Neural cell (in vitro differentiated cells): ENCODE data around the gene PARP9. TPM values are rescaled to one million over a fixed set of nuclear protein-coding genes. Genes with fewer than 3 reads are reported as not detected.

ENCODE experiments used
- H2AFZ ChIP-seq: fragments of 200-600, 300-800 bp; sonication (generic), shearing (Covaris generic); 2 replicates; pipeline ENCODE4 v1.6.0; 2014; ENCODE audit warnings: low read depth, mild to moderate bottlenecking, antibody characterized with exemption, low read length, moderate library complexity
- H3F3A ChIP-seq: fragments of 200-600 bp; shearing (Covaris generic); 2 replicates; pipeline ENCODE4 v1.6.1; 2016; ENCODE audit warnings: mild to moderate bottlenecking, moderate library complexity, mixed read lengths, antibody characterized with exemption, low read length; ENCODE audit not compliant: insufficient read depth, poor library complexity, severe bottlenecking
- H3K27ac ChIP-seq: fragments of 200-600, 300-800 bp; sonication (generic), shearing (Covaris generic); 2 replicates; pipeline ENCODE4 v1.5.1; 2014; ENCODE audit warnings: mild to moderate bottlenecking, low read length, moderate library complexity
- H3K27me3 ChIP-seq: fragments of 300-800, 200-600 bp; sonication (generic), shearing (Covaris generic); 2 replicates; pipeline ENCODE4 v1.6.0; 2014; ENCODE audit warnings: mild to moderate bottlenecking, low read depth, low read length, moderate library complexity; ENCODE audit not compliant: insufficient read depth
- H3K36me3 ChIP-seq: fragments of 300-800, 200-600 bp; sonication (generic), shearing (Covaris generic); 2 replicates; pipeline ENCODE4 v1.5.1; 2014; ENCODE audit warnings: mild to moderate bottlenecking, antibody characterized with exemption, low read length, moderate library complexity; ENCODE audit not compliant: insufficient read depth
- H3K4me2 ChIP-seq: fragments of 300-800, 200-600 bp; sonication (generic), shearing (Covaris generic); 2 replicates; pipeline ENCODE4 v1.6.0; 2014; ENCODE audit warnings: mild to moderate bottlenecking, low read length
- H3K4me3 ChIP-seq: fragments of 300-800, 200-600 bp; sonication (generic), shearing (Covaris generic); 2 replicates; pipeline ENCODE4 v1.5.1; 2014; ENCODE audit warnings: mild to moderate bottlenecking, low read length, moderate library complexity
- H3K79me2 ChIP-seq: fragments of 200-600 bp; shearing (Covaris generic); replicated peaks from 2 replicates; pipeline ENCODE4 v1.6.0; 2014; ENCODE audit warnings: mild to moderate bottlenecking, low read length, moderate library complexity; ENCODE audit not compliant: insufficient read depth
- H3K9ac ChIP-seq: fragments of 300-800, 200-600 bp; sonication (generic), shearing (Covaris generic); 2 replicates; pipeline ENCODE4 v1.6.1; 2016; ENCODE audit warnings: mild to moderate bottlenecking, low read length, mixed read lengths
- H3K9me2 ChIP-seq: fragments of 200-600 bp; shearing (Covaris generic); 2 replicates; pipeline ENCODE4 v1.6.1; 2016; ENCODE audit warnings: mild to moderate bottlenecking, low read length, mixed read lengths; ENCODE audit not compliant: insufficient read depth
- H3K9me3 ChIP-seq: fragments of 200-600, 300-800 bp; sonication (generic), shearing (Covaris generic); 2 replicates; pipeline ENCODE4 v1.6.1; 2016; ENCODE audit warnings: mild to moderate bottlenecking, mixed run types, low read length, moderate library complexity, mixed read lengths
- H4K20me1 ChIP-seq: fragments of 200-600 bp; shearing (Covaris generic); 2 replicates; pipeline ENCODE4 v1.6.1; 2016; ENCODE audit warnings: mild to moderate bottlenecking, mixed run types; ENCODE audit not compliant: insufficient read depth
- EP300 ChIP-seq: fragments of 450-650 bp; conservative IDR thresholded peaks from 2 replicates; pipeline ENCODE4 v1.6.1; 2014; ENCODE audit warnings: antibody characterized with exemption, mild to moderate bottlenecking, moderate library complexity; ENCODE audit not compliant: poor library complexity, severe bottlenecking
- EZH2 ChIP-seq: fragments of 200-600, 300-800 bp; shearing (Covaris generic), sonication (generic); IDR thresholded peaks from 2 replicates; pipeline ENCODE4 v1.6.1; 2014; ENCODE audit warnings: antibody characterized with exemption, low read length, borderline replicate concordance, mild to moderate bottlenecking; ENCODE audit not compliant: insufficient read depth, poor library complexity, severe bottlenecking
- MXI1 ChIP-seq: fragments of 450-650 bp; conservative IDR thresholded peaks from 2 replicates; pipeline ENCODE4 v1.6.1; 2014; ENCODE audit warnings: antibody characterized with exemption, mild to moderate bottlenecking; ENCODE audit not compliant: poor library complexity, severe bottlenecking
- POLR2AphosphoS5 ChIP-seq: IDR thresholded peaks from 2 replicates; pipeline ENCODE4 v1.6.1; 2012
- RAD21 ChIP-seq: fragments of 450-650 bp; conservative IDR thresholded peaks from 2 replicates; pipeline ENCODE4 v1.6.1; 2014; ENCODE audit warnings: antibody characterized with exemption, mild to moderate bottlenecking, moderate library complexity
- SMC3 ChIP-seq: fragments of 450-650 bp; conservative IDR thresholded peaks from 2 replicates; pipeline ENCODE4 v1.6.1; 2014; ENCODE audit warnings: antibody characterized with exemption, mild to moderate bottlenecking, moderate library complexity; ENCODE audit not compliant: poor library complexity
- TAF1 ChIP-seq: IDR thresholded peaks from 2 replicates; pipeline ENCODE4 v1.6.1; 2012; ENCODE audit warnings: low read depth
- polyA plus RNA-seq: library from polyadenylated mRNA; depleted of rRNA; stranded (reverse); fragments of >200 nt; gene quantifications from 2 replicates; pipeline ENCODE4 v1.2.3, GENCODE V29; 2014
- TF ChIP-seq, protein P1 (sequence below): fragments of 450-650 bp; IDR thresholded peaks from 2 replicates; pipeline ENCODE4 v1.5.1; 2014; ENCODE audit warnings: antibody characterized with exemption, mild to moderate bottlenecking, moderate library complexity; ENCODE audit not compliant: poor library complexity, severe bottlenecking
- TF ChIP-seq, protein P2 (sequence below): IDR thresholded peaks from 2 replicates; pipeline ENCODE4 v1.6.1; 2012; ENCODE audit warnings: borderline replicate concordance

Gene PARP9
- polyA plus RNA-seq, 1 donor from 2014 or later, result not detected

DNA sequence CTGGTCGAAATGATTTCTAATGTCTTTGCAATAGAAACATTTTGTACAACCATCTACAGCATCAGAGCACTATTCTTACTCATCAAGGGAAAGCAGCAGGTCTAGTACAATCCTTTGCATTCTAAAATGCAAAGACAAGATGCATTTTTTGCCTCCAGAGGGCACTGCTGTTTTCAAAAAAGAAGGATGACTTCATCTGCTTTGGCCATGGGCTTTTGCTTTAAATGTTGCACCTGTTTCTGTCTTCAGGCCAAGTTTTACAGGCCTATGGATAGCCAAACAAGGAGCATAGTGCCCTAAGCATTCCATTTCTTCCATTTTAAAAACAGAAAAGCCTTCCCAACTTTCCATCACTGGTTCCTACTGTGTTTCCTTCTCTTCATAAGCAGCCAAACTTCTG lies 3.4 kb downstream of the PARP9 start:
- Histone ChIP-seq H3K4me3 (no peak overlapping the region), H3K27me3 (peaks cover 16% of the 10 kb centered on the region), H3K36me3 (no peaks in the 10 kb centered on the region), H3K27ac (no peak overlapping the region), H3K79me2 (no peaks in the 10 kb centered on the region), H3K9me2 (no peaks in the 10 kb centered on the region), H2AFZ (no peak overlapping the region), H3K4me2 (no peak overlapping the region), H3K9ac (no peak overlapping the region), H3F3A (no peaks in the 10 kb centered on the region), H4K20me1 (no peaks in the 10 kb centered on the region), H3K9me3 (no peaks in the 10 kb centered on the region)
- TF ChIP-seq TAF1 (no peak), MXI1 (no peak), RAD21 (peak; percentile 74), SMC3 (peak; percentile 78), EZH2 (no peak)
- TF ChIP-seq, protein P1, sequence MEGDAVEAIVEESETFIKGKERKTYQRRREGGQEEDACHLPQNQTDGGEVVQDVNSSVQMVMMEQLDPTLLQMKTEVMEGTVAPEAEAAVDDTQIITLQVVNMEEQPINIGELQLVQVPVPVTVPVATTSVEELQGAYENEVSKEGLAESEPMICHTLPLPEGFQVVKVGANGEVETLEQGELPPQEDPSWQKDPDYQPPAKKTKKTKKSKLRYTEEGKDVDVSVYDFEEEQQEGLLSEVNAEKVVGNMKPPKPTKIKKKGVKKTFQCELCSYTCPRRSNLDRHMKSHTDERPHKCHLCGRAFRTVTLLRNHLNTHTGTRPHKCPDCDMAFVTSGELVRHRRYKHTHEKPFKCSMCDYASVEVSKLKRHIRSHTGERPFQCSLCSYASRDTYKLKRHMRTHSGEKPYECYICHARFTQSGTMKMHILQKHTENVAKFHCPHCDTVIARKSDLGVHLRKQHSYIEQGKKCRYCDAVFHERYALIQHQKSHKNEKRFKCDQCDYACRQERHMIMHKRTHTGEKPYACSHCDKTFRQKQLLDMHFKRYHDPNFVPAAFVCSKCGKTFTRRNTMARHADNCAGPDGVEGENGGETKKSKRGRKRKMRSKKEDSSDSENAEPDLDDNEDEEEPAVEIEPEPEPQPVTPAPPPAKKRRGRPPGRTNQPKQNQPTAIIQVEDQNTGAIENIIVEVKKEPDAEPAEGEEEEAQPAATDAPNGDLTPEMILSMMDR, result peak; percentile 71
- TF ChIP-seq, protein P2, sequence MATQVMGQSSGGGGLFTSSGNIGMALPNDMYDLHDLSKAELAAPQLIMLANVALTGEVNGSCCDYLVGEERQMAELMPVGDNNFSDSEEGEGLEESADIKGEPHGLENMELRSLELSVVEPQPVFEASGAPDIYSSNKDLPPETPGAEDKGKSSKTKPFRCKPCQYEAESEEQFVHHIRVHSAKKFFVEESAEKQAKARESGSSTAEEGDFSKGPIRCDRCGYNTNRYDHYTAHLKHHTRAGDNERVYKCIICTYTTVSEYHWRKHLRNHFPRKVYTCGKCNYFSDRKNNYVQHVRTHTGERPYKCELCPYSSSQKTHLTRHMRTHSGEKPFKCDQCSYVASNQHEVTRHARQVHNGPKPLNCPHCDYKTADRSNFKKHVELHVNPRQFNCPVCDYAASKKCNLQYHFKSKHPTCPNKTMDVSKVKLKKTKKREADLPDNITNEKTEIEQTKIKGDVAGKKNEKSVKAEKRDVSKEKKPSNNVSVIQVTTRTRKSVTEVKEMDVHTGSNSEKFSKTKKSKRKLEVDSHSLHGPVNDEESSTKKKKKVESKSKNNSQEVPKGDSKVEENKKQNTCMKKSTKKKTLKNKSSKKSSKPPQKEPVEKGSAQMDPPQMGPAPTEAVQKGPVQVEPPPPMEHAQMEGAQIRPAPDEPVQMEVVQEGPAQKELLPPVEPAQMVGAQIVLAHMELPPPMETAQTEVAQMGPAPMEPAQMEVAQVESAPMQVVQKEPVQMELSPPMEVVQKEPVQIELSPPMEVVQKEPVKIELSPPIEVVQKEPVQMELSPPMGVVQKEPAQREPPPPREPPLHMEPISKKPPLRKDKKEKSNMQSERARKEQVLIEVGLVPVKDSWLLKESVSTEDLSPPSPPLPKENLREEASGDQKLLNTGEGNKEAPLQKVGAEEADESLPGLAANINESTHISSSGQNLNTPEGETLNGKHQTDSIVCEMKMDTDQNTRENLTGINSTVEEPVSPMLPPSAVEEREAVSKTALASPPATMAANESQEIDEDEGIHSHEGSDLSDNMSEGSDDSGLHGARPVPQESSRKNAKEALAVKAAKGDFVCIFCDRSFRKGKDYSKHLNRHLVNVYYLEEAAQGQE, result no peak

DNA sequence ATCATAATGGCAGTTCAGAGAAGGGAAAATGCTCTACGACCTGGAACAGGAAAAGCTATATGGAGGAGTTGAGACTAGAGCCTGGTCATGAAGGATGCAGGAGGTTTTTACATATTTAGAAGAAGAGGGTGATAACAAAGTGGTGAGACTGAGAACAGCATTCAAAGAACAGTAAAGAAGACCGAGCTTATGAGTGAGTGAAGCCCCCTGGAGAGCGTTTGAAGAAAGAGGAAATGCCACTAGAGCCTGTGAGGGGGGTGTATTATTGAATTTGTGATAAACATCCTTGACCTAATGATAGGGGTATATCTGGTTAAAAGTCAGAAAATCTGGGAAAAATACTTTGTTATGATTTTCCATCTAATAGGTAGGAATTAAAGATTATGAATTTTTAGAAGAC lies 4.2 kb downstream of the PARP9 start:
- no peaks in the 10 kb centered on the region for H3K36me3 ChIP-seq

More for the DNA sequence above, 4.2 kb downstream of the PARP9 start:
- Histone ChIP-seq H3K9me2 (no peaks in the 10 kb centered on the region), H3K27ac (no peak overlapping the region), H3K9me3 (no peaks in the 10 kb centered on the region), H2AFZ (no peak overlapping the region), H4K20me1 (no peaks in the 10 kb centered on the region), H3K9ac (no peak overlapping the region), H3K79me2 (no peaks in the 10 kb centered on the region), H3K4me3 (no peak overlapping the region), H3F3A (no peaks in the 10 kb centered on the region), H3K27me3 (peaks cover 16% of the 10 kb centered on the region), H3K4me2 (no peak overlapping the region)
- TF ChIP-seq POLR2AphosphoS5 (no peak), SMC3 (no peak), TAF1 (no peak), EZH2 (no peak), RAD21 (no peak), EP300 (no peak)
- TF ChIP-seq, protein P1, result no peak
- TF ChIP-seq, protein P2, result no peak
